OCI-LY7 (cell line): ENCODE results near the gene ZNF576.

Source experiments
- CTCF ChIP-seq: fragments of 200-600 bp; sonication (generic); conservative IDR thresholded peaks from 2 replicates; pipeline ENCODE4 v1.5.1; 2014; ENCODE audit warnings: mild to moderate bottlenecking, antibody characterized with exemption, low read length, moderate library complexity, mixed read lengths
- EZH2phosphoT487 ChIP-seq: fragments of 200-600 bp; sonication (generic); IDR thresholded peaks from 2 replicates; pipeline ENCODE4 v1.6.1; 2018; ENCODE audit warnings: low read depth, borderline replicate concordance, mild to moderate bottlenecking, mixed run types, antibody characterized with exemption, low read length, moderate library complexity, mixed read lengths

DNA sequence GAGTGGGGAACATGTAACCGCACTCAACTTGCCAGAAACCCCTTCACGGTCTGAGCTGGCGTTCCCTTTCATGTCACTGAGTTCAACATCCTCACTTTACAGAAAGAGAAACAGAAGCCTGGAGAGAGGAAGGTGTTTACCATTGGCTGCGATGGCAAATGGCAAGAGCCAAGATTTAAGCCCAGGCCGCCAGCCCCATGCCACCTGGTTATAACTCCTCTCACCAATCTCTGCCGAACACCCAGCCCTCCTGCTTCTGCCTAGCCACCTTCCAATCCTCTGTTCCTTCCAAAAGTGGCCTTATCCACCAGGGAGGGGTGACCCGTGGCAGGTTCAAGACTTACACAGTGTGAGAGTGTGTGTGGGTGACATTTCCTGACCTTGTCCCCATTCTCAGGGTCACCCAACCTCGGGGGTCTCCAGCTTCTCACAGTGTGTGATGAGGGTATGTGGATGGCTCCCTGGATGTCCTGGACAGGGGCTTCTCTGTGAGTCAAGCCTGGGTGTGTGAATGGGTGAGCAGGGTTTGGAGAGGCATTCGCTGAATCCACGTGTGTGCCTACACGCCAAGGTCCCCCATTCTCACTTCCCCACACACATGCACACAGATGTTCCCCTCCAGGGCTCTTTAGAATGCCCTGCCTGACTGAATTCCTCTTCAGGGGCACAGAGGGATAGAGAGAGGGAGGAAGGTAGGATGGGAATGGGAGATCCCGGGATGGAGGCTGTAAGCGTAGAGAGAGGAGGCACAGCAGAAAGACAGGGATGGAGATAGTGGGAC, 42.0 kb downstream of the ZNF576 start:
- TF ChIP-seq CTCF (no peak), EZH2phosphoT487 (no peak)
